IgD-negative memory B cell (primary cell): Measurements from ENCODE around the gene INSYN1. TPM values are rescaled to one million over a fixed set of nuclear protein-coding genes. Genes with fewer than 3 reads are reported as not detected.
"Not testable (repeated sequence)": the region's sequence is repeated elsewhere in the genome, so short reads cannot be mapped to it uniquely, and the experiment has no call there.

Experiments used
- H3K27ac Mint-ChIP-seq, 3 donors: one replicate each; pipeline ENCODE4 v1.8.0; 2020 to 2022; ENCODE audit warnings: mild to moderate bottlenecking in 3 of 3, mixed read lengths in 3 of 3, moderate library complexity in 1 of 3
- H3K27me3 Mint-ChIP-seq: one replicate; pipeline ENCODE4 v1.8.0; 2021; ENCODE audit warnings: mixed read lengths
- H3K36me3 Mint-ChIP-seq: one replicate; pipeline ENCODE4 v1.8.0; 2020; ENCODE audit warnings: mild to moderate bottlenecking, mixed read lengths
- H3K4me1 Mint-ChIP-seq, 3 donors: one replicate each; pipeline ENCODE4 v1.8.0; 2020 to 2022; ENCODE audit warnings: mixed read lengths in 3 of 3, mild to moderate bottlenecking in 1 of 3
- H3K4me3 Mint-ChIP-seq, 4 donors: one replicate each; pipeline ENCODE4 v1.8.0; 2020 to 2022; ENCODE audit warnings: mild to moderate bottlenecking in 4 of 4, mixed read lengths in 4 of 4, moderate library complexity in 3 of 4
- H3K9me3 Mint-ChIP-seq, 3 donors: one replicate each; pipeline ENCODE4 v1.8.0; 2020 to 2021; ENCODE audit warnings: mixed read lengths in 3 of 3, mild to moderate bottlenecking in 1 of 3
- polyA plus RNA-seq: library from polyadenylated mRNA; unstranded; fragments of 300-500 nt; fragmentation: Illumina TruSeq; gene quantifications from one replicate; pipeline ENCODE4 v1.2.3, GENCODE V29; 2021

The INSYN1 gene
- polyA plus RNA-seq, 1 donor from 2014 or later: not detected

GRCh38 chr15:73722425-73722824, 30.7 kb downstream of the INSYN1 start:
- no peaks in the 10 kb centered on the region for H3K4me1 Mint-ChIP-seq
- peaks cover 14% of the 10 kb centered on the region for H3K27me3 Mint-ChIP-seq
- H3K27ac Mint-ChIP-seq: no peak overlapping the region
- no peak overlapping the region for H3K4me3 Mint-ChIP-seq
- H3K9me3 Mint-ChIP-seq: no peaks in the 10 kb centered on the region
- H3K36me3 Mint-ChIP-seq: no peaks in the 10 kb centered on the region

GRCh38 chr15:73718694-73719093, 34.5 kb downstream of the INSYN1 start:
- peaks cover 6% of the 10 kb centered on the region for H3K27me3 Mint-ChIP-seq
- H3K4me1 Mint-ChIP-seq: no peaks in the 10 kb centered on the region
- H3K36me3 Mint-ChIP-seq: no peaks in the 10 kb centered on the region
- no peaks in the 10 kb centered on the region for H3K9me3 Mint-ChIP-seq
- no peak overlapping the region for H3K27ac Mint-ChIP-seq
- no peak overlapping the region for H3K4me3 Mint-ChIP-seq

GRCh38 chr15:73717802-73718201, 35.3 kb downstream of the INSYN1 start:
- Mint-ChIP-seq H3K9me3 (no peaks in the 10 kb centered on the region), H3K4me1 (no peaks in the 10 kb centered on the region), H3K27me3 (peaks cover 6% of the 10 kb centered on the region), H3K4me3 (no peak overlapping the region), H3K27ac (no peak overlapping the region), H3K36me3 (no peaks in the 10 kb centered on the region)

- no peak overlapping the region for H3K4me3 Mint-ChIP-seq
- no peaks in the 10 kb centered on the region for H3K4me1 Mint-ChIP-seq
- H3K9me3 Mint-ChIP-seq: no peaks in the 10 kb centered on the region
- H3K27ac Mint-ChIP-seq: no peak overlapping the region
- H3K36me3 Mint-ChIP-seq: no peaks in the 10 kb centered on the region
- H3K27me3 Mint-ChIP-seq: peaks cover 6% of the 10 kb centered on the region
Observed at GRCh38 chr15:73717206-73717605, 35.9 kb downstream of the INSYN1 start.

- Mint-ChIP-seq H3K4me3 (no peak overlapping the region), H3K9me3 (no peaks in the 10 kb centered on the region), H3K27ac (no peak overlapping the region), H3K27me3 (peaks cover 3% of the 10 kb centered on the region), H3K4me1 (no peaks in the 10 kb centered on the region), H3K36me3 (no peaks in the 10 kb centered on the region)
Observed at GRCh38 chr15:73716417-73716816, 36.7 kb downstream of the INSYN1 start.

GRCh38 chr15:73715417-73715816, 37.7 kb downstream of the INSYN1 start:
- Mint-ChIP-seq H3K9me3 (no peaks in the 10 kb centered on the region), H3K36me3 (no peaks in the 10 kb centered on the region), H3K27me3 (peaks cover 2% of the 10 kb centered on the region), H3K4me3 (no peak overlapping the region), H3K27ac (no peak overlapping the region), H3K4me1 (no peaks in the 10 kb centered on the region)

GRCh38 chr15:73714695-73715301, 38.4 kb downstream of the INSYN1 start:
- Mint-ChIP-seq H3K4me3 (no peak overlapping the region), H3K27ac (no peak overlapping the region), H3K4me1 (no peaks in the 10 kb centered on the region), H3K9me3 (no peaks in the 10 kb centered on the region), H3K36me3 (no peaks in the 10 kb centered on the region), H3K27me3 (no peaks in the 10 kb centered on the region)

- no peaks in the 10 kb centered on the region for H3K9me3 Mint-ChIP-seq
- no peaks in the 10 kb centered on the region for H3K27me3 Mint-ChIP-seq
- H3K27ac Mint-ChIP-seq: no peak overlapping the region
- H3K4me3 Mint-ChIP-seq: no peak overlapping the region
- H3K4me1 Mint-ChIP-seq: no peaks in the 10 kb centered on the region
- no peaks in the 10 kb centered on the region for H3K36me3 Mint-ChIP-seq
Observed at GRCh38 chr15:73712107-73712506, 41.0 kb downstream of the INSYN1 start.

- H3K36me3 Mint-ChIP-seq: no peaks in the 10 kb centered on the region
- H3K4me1 Mint-ChIP-seq: no peaks in the 10 kb centered on the region
- no peaks in the 10 kb centered on the region for H3K27me3 Mint-ChIP-seq
- H3K9me3 Mint-ChIP-seq: no peaks in the 10 kb centered on the region
- H3K27ac Mint-ChIP-seq: no peak overlapping the region
- no peak overlapping the region for H3K4me3 Mint-ChIP-seq
Observed at GRCh38 chr15:73711526-73711925, 41.6 kb downstream of the INSYN1 start.

GRCh38 chr15:73710321-73710720, 42.8 kb downstream of the INSYN1 start:
- no peaks in the 10 kb centered on the region for H3K27me3 Mint-ChIP-seq
- no peaks in the 10 kb centered on the region for H3K36me3 Mint-ChIP-seq

GRCh38 chr15:73709686-73710085, 43.5 kb downstream of the INSYN1 start:
- Mint-ChIP-seq H3K4me1 (no peaks in the 10 kb centered on the region), H3K9me3 (no peaks in the 10 kb centered on the region), H3K4me3 (no peak overlapping the region), H3K27me3 (peaks cover 5% of the 10 kb centered on the region), H3K27ac (no peak overlapping the region), H3K36me3 (peaks cover 1% of the 10 kb centered on the region)

More at GRCh38 chr15:73710321-73710720, 42.8 kb downstream of the INSYN1 start:
- Mint-ChIP-seq H3K27ac (no peak overlapping the region), H3K4me1 (no peaks in the 10 kb centered on the region), H3K4me3 (no peak overlapping the region), H3K9me3 (no peaks in the 10 kb centered on the region)

GRCh38 chr15:73709241-73709640, 43.9 kb downstream of the INSYN1 start:
- peaks cover 1% of the 10 kb centered on the region for H3K36me3 Mint-ChIP-seq
- no peaks in the 10 kb centered on the region for H3K9me3 Mint-ChIP-seq
- no peaks in the 10 kb centered on the region for H3K4me1 Mint-ChIP-seq
- H3K4me3 Mint-ChIP-seq: no peak overlapping the region
- no peak overlapping the region for H3K27ac Mint-ChIP-seq
- peaks cover 8% of the 10 kb centered on the region for H3K27me3 Mint-ChIP-seq

GRCh38 chr15:73708691-73709090, 44.5 kb downstream of the INSYN1 start:
- Mint-ChIP-seq H3K9me3 (no peaks in the 10 kb centered on the region), H3K36me3 (peaks cover 1% of the 10 kb centered on the region), H3K4me3 (no peak overlapping the region), H3K4me1 (no peaks in the 10 kb centered on the region), H3K27ac (no peak overlapping the region), H3K27me3 (peaks cover 8% of the 10 kb centered on the region)

- Mint-ChIP-seq H3K27me3 (peaks cover 14% of the 10 kb centered on the region), H3K27ac (no peak overlapping the region), H3K36me3 (peaks cover 1% of the 10 kb centered on the region), H3K4me3 (no peak overlapping the region), H3K9me3 (no peaks in the 10 kb centered on the region), H3K4me1 (peaks cover 0 to 2% (median 0%) of the 10 kb centered on the region in 3 donors)
Observed at GRCh38 chr15:73704869-73705645, 48.1 kb downstream of the INSYN1 start.

GRCh38 chr15:73704142-73704868, 48.8 kb downstream of the INSYN1 start:
- H3K27ac Mint-ChIP-seq, H3K4me1 Mint-ChIP-seq, H3K9me3 Mint-ChIP-seq, H3K36me3 Mint-ChIP-seq, H3K4me3 Mint-ChIP-seq: not testable (repeated sequence)
- H3K27me3 Mint-ChIP-seq: peaks cover 18% of the 10 kb centered on the region
